Measurements from ENCODE around the gene TBC1D3I. TPM values are rescaled to one million over a fixed set of nuclear protein-coding genes. Genes with fewer than 3 reads are reported as not detected.

TBC1D3I gene
- total RNA-seq, 1 donor: 0.09 TPM

- TF ChIP-seq CTCF (IDR thresholded peaks at IDR 0.05; ENCODE audit: insufficient read depth, low read length): no peak
- no peak overlapping the region for H3K4me3 ChIP-seq (ENCODE audit: low read depth, low read length)
- DNase-seq (ENCODE audit: low read depth): no peak
These were observed 58.5 kb downstream of the TBC1D3I start for GRCh38 chr17:36205637-36206485.

GRCh38 chr17:36204724-36205500 lies 59.5 kb downstream of the TBC1D3I start:
- H3K4me3 ChIP-seq (ENCODE audit: low read depth, low read length): no peak overlapping the region
- TF ChIP-seq CTCF (IDR thresholded peaks at IDR 0.05; ENCODE audit: insufficient read depth, low read length): no peak
- no peak for DNase-seq (ENCODE audit: low read depth)

Small RNAs within 50 kb of the gene (small RNA-seq; reads per million reads assigned to genes)
- gene AC243829.3 (not detected), gene AC243829.6 (not detected), gene RF00019 (not detected)

Other genes starting within 250 kb of the TBC1D3I start
- not detected in 2 replicates for gene CCL23, start 246.6 kb downstream of the TBC1D3I start, total RNA-seq (ENCODE audit: low replicate concordance)
- gene CCL18, start 200.3 kb downstream of the TBC1D3I start, total RNA-seq (ENCODE audit: low replicate concordance): not detected in 2 replicates
- gene CCL3, start 174.4 kb downstream of the TBC1D3I start, total RNA-seq (ENCODE audit: low replicate concordance): 0.18 TPM in 1 of 2 replicates, not detected in the other
- gene CCL4, start 160.7 kb downstream of the TBC1D3I start, total RNA-seq (ENCODE audit: low replicate concordance): not detected in 2 replicates
- gene TBC1D3B, start 87.9 kb downstream of the TBC1D3I start, total RNA-seq (ENCODE audit: low replicate concordance): 0.36 and 3.5 TPM in 2 replicates
- not detected in 2 replicates for gene CCL3L1, start 67.8 kb downstream of the TBC1D3I start, total RNA-seq (ENCODE audit: low replicate concordance)
- gene CCL4L2, start 53.5 kb downstream of the TBC1D3I start, total RNA-seq (ENCODE audit: low replicate concordance): not detected in 2 replicates
- gene TBC1D3G, start 59.3 kb upstream of the TBC1D3I start, total RNA-seq (ENCODE audit: low replicate concordance): not detected in 2 replicates
- not detected in 2 replicates for gene TBC1D3H, start 123.9 kb upstream of the TBC1D3I start, total RNA-seq (ENCODE audit: low replicate concordance)
- gene ZNHIT3, start 222.1 kb upstream of the TBC1D3I start, total RNA-seq (ENCODE audit: low replicate concordance): 26.9 and 28.0 TPM in 2 replicates